ACC112 (cell line): ENCODE measurements around the gene ARHGAP4.
A peak's percentile ranks its signal among the peaks of the same experiment; 100 is the strongest.

Experiments used
- H2AFZ ChIP-seq: fragments of 200-600 bp; sonication (generic); one replicate; pipeline ENCODE4 v1.6.0; 2017; ENCODE audit warnings: antibody characterized with exemption, low read length; ENCODE audit not compliant: unreplicated experiment
- H3K27ac ChIP-seq: fragments of 200-600 bp; sonication (generic); 2 replicates; pipeline ENCODE4 v1.5.1; 2014; ENCODE audit warnings: low read depth, mild to moderate bottlenecking, antibody characterized with exemption, low read length, moderate library complexity
- H3K27me3 ChIP-seq: fragments of 200-600 bp; sonication (generic); 2 replicates; pipeline ENCODE4 v1.6.1; 2014; ENCODE audit warnings: mild to moderate bottlenecking, antibody characterized with exemption, low read length, moderate library complexity, mixed read lengths; ENCODE audit not compliant: insufficient read depth
- H3K36me3 ChIP-seq: fragments of 200-600 bp; sonication (generic); 2 replicates; pipeline ENCODE4 v1.6.1; 2016; ENCODE audit warnings: mild to moderate bottlenecking, antibody characterized with exemption, low read length, moderate library complexity, mixed read lengths; ENCODE audit not compliant: insufficient read depth
- H3K4me1 ChIP-seq: fragments of 200-600 bp; sonication (generic); one replicate; pipeline ENCODE4 v1.6.1; 2016; ENCODE audit warnings: low read length, mixed read lengths; ENCODE audit not compliant: insufficient read depth, unreplicated experiment, control insufficient read depth
- H3K4me3 ChIP-seq: fragments of 200-600 bp; sonication (generic); 2 replicates; pipeline ENCODE4 v1.5.1; 2014; ENCODE audit warnings: mild to moderate bottlenecking, low read depth, low read length
- H3K79me2 ChIP-seq: fragments of 200-600 bp; sonication (generic); one replicate; pipeline ENCODE4 v1.6.0; 2016; ENCODE audit warnings: low read length; ENCODE audit not compliant: control insufficient read depth, unreplicated experiment, insufficient read depth

Gene ARHGAP4

GRCh38 chrX:153885208-153885787 is 40.8 kb downstream of the ARHGAP4 start:
- H3K27ac ChIP-seq = no peak overlapping the region
- no peaks in the 10 kb centered on the region for H3K36me3 ChIP-seq
- H3K4me3 ChIP-seq = 0 out of 2 replicates have a peak overlapping the region, but pooled peaks have one; percentile 33
- H3K27me3 ChIP-seq = peaks cover 32% of the 10 kb centered on the region; the same call in 1 of the 2 replicates
- peaks cover 9% of the 10 kb centered on the region for H3K4me1 ChIP-seq
- no peak overlapping the region for H2AFZ ChIP-seq
- no peaks in the 10 kb centered on the region for H3K79me2 ChIP-seq

- Histone ChIP-seq H3K4me1 (peaks cover 12% of the 10 kb centered on the region), H3K36me3 (no peaks in the 10 kb centered on the region), H3K27ac (no peak overlapping the region), H3K79me2 (no peaks in the 10 kb centered on the region), H3K4me3 (no peak overlapping the region), H3K27me3 (peaks cover 30% of the 10 kb centered on the region; the same call in 1 of the 2 replicates), H2AFZ (no peak overlapping the region)
Observed at GRCh38 chrX:153884590-153884989, 41.5 kb downstream of the ARHGAP4 start.

GRCh38 chrX:153884136-153884535 is 41.9 kb downstream of the ARHGAP4 start:
- Histone ChIP-seq H3K36me3 (no peaks in the 10 kb centered on the region), H2AFZ (no peak overlapping the region), H3K27ac (no peak overlapping the region), H3K4me3 (no peak overlapping the region), H3K27me3 (peaks cover 30% of the 10 kb centered on the region; the same call in 1 of the 2 replicates), H3K4me1 (peaks cover 12% of the 10 kb centered on the region), H3K79me2 (no peaks in the 10 kb centered on the region)

GRCh38 chrX:153883163-153883843 is 42.8 kb downstream of the ARHGAP4 start:
- H3K79me2 ChIP-seq = no peaks in the 10 kb centered on the region
- H3K27ac ChIP-seq = no peak overlapping the region
- H3K27me3 ChIP-seq = peaks cover 31% of the 10 kb centered on the region; the same call in 1 of the 2 replicates
- H3K36me3 ChIP-seq = no peaks in the 10 kb centered on the region
- peaks cover 12% of the 10 kb centered on the region for H3K4me1 ChIP-seq
- no peak overlapping the region for H3K4me3 ChIP-seq
- no peak overlapping the region for H2AFZ ChIP-seq

- peaks cover 12% of the 10 kb centered on the region for H3K4me1 ChIP-seq
- no peak overlapping the region for H2AFZ ChIP-seq
- H3K27me3 ChIP-seq = peaks cover 34% of the 10 kb centered on the region; the same call in 1 of the 2 replicates
- H3K27ac ChIP-seq = no peak overlapping the region
- H3K36me3 ChIP-seq = no peaks in the 10 kb centered on the region
- H3K4me3 ChIP-seq = no peak overlapping the region
- H3K79me2 ChIP-seq = no peaks in the 10 kb centered on the region
Observed at GRCh38 chrX:153882557-153882956, 43.5 kb downstream of the ARHGAP4 start.

GRCh38 chrX:153882086-153882498 is 44.0 kb downstream of the ARHGAP4 start:
- Histone ChIP-seq H3K27me3 (peaks cover 30% of the 10 kb centered on the region; the same call in 1 of the 2 replicates), H3K4me1 (peaks cover 12% of the 10 kb centered on the region), H3K79me2 (no peaks in the 10 kb centered on the region), H2AFZ (no peak overlapping the region), H3K4me3 (no peak overlapping the region), H3K36me3 (no peaks in the 10 kb centered on the region), H3K27ac (no peak overlapping the region)

GRCh38 chrX:153881281-153881680 is 44.8 kb downstream of the ARHGAP4 start:
- no peak overlapping the region for H3K27ac ChIP-seq
- no peaks in the 10 kb centered on the region for H3K36me3 ChIP-seq
- H3K27me3 ChIP-seq = peaks cover 21% of the 10 kb centered on the region; the same call in 1 of the 2 replicates
- no peak overlapping the region for H2AFZ ChIP-seq
- no peak overlapping the region for H3K4me3 ChIP-seq
- H3K79me2 ChIP-seq = no peaks in the 10 kb centered on the region
- H3K4me1 ChIP-seq = peaks cover 12% of the 10 kb centered on the region

GRCh38 chrX:153880440-153880815 is 45.6 kb downstream of the ARHGAP4 start:
- H3K4me3 ChIP-seq = no peak overlapping the region
- H3K4me1 ChIP-seq = peaks cover 12% of the 10 kb centered on the region
- no peaks in the 10 kb centered on the region for H3K36me3 ChIP-seq
- no peak overlapping the region for H2AFZ ChIP-seq
- H3K27ac ChIP-seq = no peak overlapping the region
- no peaks in the 10 kb centered on the region for H3K79me2 ChIP-seq
- peaks cover 18% of the 10 kb centered on the region; the same call in 1 of the 2 replicates for H3K27me3 ChIP-seq

GRCh38 chrX:153879741-153880439 is 46.2 kb downstream of the ARHGAP4 start:
- H3K36me3 ChIP-seq = no peaks in the 10 kb centered on the region
- H3K4me1 ChIP-seq = peaks cover 12% of the 10 kb centered on the region
- H3K27ac ChIP-seq = no peak overlapping the region
- no peak overlapping the region for H3K4me3 ChIP-seq
- H2AFZ ChIP-seq = no peak overlapping the region
- no peaks in the 10 kb centered on the region for H3K79me2 ChIP-seq
- H3K27me3 ChIP-seq = peaks cover 13% of the 10 kb centered on the region; the same call in 1 of the 2 replicates

- no peaks in the 10 kb centered on the region for H3K79me2 ChIP-seq
- H3K4me3 ChIP-seq = no peak overlapping the region
- peaks cover 12% of the 10 kb centered on the region for H3K4me1 ChIP-seq
- no peaks in the 10 kb centered on the region for H3K36me3 ChIP-seq
- peaks cover 8% of the 10 kb centered on the region; the same call in 1 of the 2 replicates for H3K27me3 ChIP-seq
- no peak overlapping the region for H2AFZ ChIP-seq
- no peak overlapping the region for H3K27ac ChIP-seq
Observed at GRCh38 chrX:153878969-153879653, 47.0 kb downstream of the ARHGAP4 start.
